H1 (cell line): ENCODE data around the gene ZNF346. TPM values are rescaled to one million over a fixed set of nuclear protein-coding genes. Genes with fewer than 3 reads are reported as not detected.

Experiments used
- CBX8 ChIP-seq: fragments of 300-800, 300-1000 bp; sonication (generic); IDR thresholded peaks from 2 replicates; pipeline ENCODE4 v1.7.1; 2016; ENCODE audit warnings: low read depth, low read length, borderline replicate concordance
- EP300 ChIP-seq, 2 experiments: IDR thresholded peaks; 1 replicate in 1 of 2; 2 replicates in 1 of 2; pipeline ENCODE4 v1.6.1; 2011 to 2012; ENCODE audit warnings: low read depth in 2 of 2, low read length in 2 of 2, mild to moderate bottlenecking in 2 of 2, borderline replicate concordance in 1 of 2, inconsistent platforms in 1 of 2, moderate library complexity in 1 of 2
- EZH2 ChIP-seq: fragments of 200-600 bp; sonication (generic); IDR thresholded peaks from 2 replicates; pipeline ENCODE4 v1.7.1; 2012; ENCODE audit warnings: low read depth, mild to moderate bottlenecking, moderate library complexity, low read length, inconsistent platforms; ENCODE audit not compliant: severe bottlenecking
- FOSL1 ChIP-seq: IDR thresholded peaks from 2 replicates; pipeline ENCODE4 v1.6.1; 2011; ENCODE audit warnings: mild to moderate bottlenecking, low read depth, low read length, moderate library complexity; ENCODE audit not compliant: insufficient read depth
- JUND ChIP-seq: IDR thresholded peaks from 2 replicates; pipeline ENCODE4 v1.6.1; 2011; ENCODE audit warnings: mild to moderate bottlenecking, improper control_type of control experiment, low read length
- NRF1 ChIP-seq: IDR thresholded peaks from 2 replicates; pipeline ENCODE4 v1.6.1; 2011; ENCODE audit warnings: mild to moderate bottlenecking, low read depth, low read length, improper control_type of control experiment
- PHF8 ChIP-seq: fragments of 200-600 bp; sonication (generic); conservative IDR thresholded peaks from 2 replicates; pipeline ENCODE4 v1.7.1; 2012; ENCODE audit warnings: low read depth, mild to moderate bottlenecking, inconsistent platforms, low read length, moderate library complexity
- SP4 ChIP-seq: IDR thresholded peaks from 2 replicates; pipeline ENCODE4 v1.6.1; 2012; ENCODE audit warnings: low read length, inconsistent platforms
- polyA plus RNA-seq, 7 experiments: library from polyadenylated mRNA; depleted of rRNA in 3 of 7; stranded (reverse) in 5 of 7; unstranded in 2 of 7; fragments of >200 nt in 5 of 7; fragments of 200-250 nt in 2 of 7; gene quantifications; 1 replicate in 5 of 7; 2 replicates in 1 of 7; 4 replicates in 1 of 7; pipeline versions ENCODE4 v1.2.1 to v1.2.3, GENCODE V29; 2011 to 2013; ENCODE audit warnings: missing spikeins in 2 of 7, mixed read lengths in 2 of 7
- total RNA-seq: library from RNA; stranded (reverse); fragmentation: NEBNext Ultra II Directional; extraction: Animal tissue kit (Norgen Biotek cat#: 25700); gene quantifications from 2 replicates; pipeline ENCODE4 v1.2.1, GENCODE V29; 2021
- TF ChIP-seq, protein P1 (sequence below): fragments of 300-600 bp; sonication (generic); IDR thresholded peaks from 2 replicates; pipeline ENCODE4 v1.7.1; 2012; ENCODE audit warnings: low read length, moderate library complexity, mild to moderate bottlenecking, inconsistent platforms; ENCODE audit not compliant: insufficient replicate concordance

ZNF346 gene
- total and polyA plus RNA-seq, 2 of the 8 experiments (the other 6 are each of a cell fraction or from before 2014, with no cell fraction given) = 19.9 to 20.8 TPM

DNA sequence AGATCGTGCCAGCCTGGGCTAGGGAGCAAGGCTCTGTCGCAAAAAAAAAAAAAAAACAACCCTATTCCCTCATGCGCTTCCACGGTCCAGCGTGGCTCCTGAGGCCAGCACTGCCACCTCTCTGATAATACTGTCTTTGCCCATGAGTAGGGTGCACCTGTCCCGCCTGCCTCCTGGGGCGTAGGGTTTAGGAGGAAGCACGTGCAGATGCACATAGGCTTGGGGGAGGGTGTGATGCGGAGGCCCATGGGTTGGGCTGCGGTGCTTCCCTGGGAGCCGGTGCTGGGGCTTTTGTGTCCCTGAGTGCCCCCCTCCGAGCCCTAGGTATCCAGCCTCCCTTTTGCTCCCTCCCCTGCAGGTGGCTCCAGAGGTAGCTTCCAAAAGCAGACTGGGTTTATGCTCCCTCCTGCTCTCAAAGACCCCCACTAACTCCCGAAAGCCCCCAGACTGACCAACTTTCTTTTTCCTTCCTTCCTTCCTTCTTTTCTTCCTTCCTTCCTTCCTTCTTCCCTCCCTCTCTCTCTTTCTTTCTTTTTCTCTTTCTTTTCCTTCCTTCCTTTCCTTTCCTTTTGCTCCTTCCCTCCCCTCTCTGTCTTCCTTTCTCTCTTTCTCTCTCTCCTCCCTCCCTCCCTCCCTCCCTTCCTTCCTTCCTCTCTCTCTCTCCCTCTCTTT is 77.1 kb downstream of the ZNF346 start (continued):
- TF ChIP-seq, protein P1, sequence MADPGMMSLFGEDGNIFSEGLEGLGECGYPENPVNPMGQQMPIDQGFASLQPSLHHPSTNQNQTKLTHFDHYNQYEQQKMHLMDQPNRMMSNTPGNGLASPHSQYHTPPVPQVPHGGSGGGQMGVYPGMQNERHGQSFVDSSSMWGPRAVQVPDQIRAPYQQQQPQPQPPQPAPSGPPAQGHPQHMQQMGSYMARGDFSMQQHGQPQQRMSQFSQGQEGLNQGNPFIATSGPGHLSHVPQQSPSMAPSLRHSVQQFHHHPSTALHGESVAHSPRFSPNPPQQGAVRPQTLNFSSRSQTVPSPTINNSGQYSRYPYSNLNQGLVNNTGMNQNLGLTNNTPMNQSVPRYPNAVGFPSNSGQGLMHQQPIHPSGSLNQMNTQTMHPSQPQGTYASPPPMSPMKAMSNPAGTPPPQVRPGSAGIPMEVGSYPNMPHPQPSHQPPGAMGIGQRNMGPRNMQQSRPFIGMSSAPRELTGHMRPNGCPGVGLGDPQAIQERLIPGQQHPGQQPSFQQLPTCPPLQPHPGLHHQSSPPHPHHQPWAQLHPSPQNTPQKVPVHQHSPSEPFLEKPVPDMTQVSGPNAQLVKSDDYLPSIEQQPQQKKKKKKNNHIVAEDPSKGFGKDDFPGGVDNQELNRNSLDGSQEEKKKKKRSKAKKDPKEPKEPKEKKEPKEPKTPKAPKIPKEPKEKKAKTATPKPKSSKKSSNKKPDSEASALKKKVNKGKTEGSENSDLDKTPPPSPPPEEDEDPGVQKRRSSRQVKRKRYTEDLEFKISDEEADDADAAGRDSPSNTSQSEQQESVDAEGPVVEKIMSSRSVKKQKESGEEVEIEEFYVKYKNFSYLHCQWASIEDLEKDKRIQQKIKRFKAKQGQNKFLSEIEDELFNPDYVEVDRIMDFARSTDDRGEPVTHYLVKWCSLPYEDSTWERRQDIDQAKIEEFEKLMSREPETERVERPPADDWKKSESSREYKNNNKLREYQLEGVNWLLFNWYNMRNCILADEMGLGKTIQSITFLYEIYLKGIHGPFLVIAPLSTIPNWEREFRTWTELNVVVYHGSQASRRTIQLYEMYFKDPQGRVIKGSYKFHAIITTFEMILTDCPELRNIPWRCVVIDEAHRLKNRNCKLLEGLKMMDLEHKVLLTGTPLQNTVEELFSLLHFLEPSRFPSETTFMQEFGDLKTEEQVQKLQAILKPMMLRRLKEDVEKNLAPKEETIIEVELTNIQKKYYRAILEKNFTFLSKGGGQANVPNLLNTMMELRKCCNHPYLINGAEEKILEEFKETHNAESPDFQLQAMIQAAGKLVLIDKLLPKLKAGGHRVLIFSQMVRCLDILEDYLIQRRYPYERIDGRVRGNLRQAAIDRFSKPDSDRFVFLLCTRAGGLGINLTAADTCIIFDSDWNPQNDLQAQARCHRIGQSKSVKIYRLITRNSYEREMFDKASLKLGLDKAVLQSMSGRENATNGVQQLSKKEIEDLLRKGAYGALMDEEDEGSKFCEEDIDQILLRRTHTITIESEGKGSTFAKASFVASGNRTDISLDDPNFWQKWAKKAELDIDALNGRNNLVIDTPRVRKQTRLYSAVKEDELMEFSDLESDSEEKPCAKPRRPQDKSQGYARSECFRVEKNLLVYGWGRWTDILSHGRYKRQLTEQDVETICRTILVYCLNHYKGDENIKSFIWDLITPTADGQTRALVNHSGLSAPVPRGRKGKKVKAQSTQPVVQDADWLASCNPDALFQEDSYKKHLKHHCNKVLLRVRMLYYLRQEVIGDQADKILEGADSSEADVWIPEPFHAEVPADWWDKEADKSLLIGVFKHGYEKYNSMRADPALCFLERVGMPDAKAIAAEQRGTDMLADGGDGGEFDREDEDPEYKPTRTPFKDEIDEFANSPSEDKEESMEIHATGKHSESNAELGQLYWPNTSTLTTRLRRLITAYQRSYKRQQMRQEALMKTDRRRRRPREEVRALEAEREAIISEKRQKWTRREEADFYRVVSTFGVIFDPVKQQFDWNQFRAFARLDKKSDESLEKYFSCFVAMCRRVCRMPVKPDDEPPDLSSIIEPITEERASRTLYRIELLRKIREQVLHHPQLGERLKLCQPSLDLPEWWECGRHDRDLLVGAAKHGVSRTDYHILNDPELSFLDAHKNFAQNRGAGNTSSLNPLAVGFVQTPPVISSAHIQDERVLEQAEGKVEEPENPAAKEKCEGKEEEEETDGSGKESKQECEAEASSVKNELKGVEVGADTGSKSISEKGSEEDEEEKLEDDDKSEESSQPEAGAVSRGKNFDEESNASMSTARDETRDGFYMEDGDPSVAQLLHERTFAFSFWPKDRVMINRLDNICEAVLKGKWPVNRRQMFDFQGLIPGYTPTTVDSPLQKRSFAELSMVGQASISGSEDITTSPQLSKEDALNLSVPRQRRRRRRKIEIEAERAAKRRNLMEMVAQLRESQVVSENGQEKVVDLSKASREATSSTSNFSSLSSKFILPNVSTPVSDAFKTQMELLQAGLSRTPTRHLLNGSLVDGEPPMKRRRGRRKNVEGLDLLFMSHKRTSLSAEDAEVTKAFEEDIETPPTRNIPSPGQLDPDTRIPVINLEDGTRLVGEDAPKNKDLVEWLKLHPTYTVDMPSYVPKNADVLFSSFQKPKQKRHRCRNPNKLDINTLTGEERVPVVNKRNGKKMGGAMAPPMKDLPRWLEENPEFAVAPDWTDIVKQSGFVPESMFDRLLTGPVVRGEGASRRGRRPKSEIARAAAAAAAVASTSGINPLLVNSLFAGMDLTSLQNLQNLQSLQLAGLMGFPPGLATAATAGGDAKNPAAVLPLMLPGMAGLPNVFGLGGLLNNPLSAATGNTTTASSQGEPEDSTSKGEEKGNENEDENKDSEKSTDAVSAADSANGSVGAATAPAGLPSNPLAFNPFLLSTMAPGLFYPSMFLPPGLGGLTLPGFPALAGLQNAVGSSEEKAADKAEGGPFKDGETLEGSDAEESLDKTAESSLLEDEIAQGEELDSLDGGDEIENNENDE = no peak
- TF ChIP-seq EZH2 = no peak
- TF ChIP-seq EP300 (IDR thresholded peaks at IDR 0.05; ENCODE audit: borderline replicate concordance in 1 of 2, low read depth in 2 of 2, low read length in 2 of 2) = no peak
- TF ChIP-seq FOSL1 = no peak
- TF ChIP-seq JUND = no peak
- TF ChIP-seq NRF1 = no peak
- TF ChIP-seq SP4 = no peak
- TF ChIP-seq PHF8 = no peak
- no peak for TF ChIP-seq CBX8
